WI38 (cell line): Measurements from ENCODE around the gene CDC7.
"Not testable (repeated sequence)": the region's sequence is repeated elsewhere in the genome, so short reads cannot be mapped to it uniquely, and the experiment has no call there.

Experiments used
- H3K4me3 ChIP-seq: 2 replicates; pipeline ENCODE4 v1.5.1; 2011; ENCODE audit warnings: low read depth, mild to moderate bottlenecking, control low read depth, low read length
- CTCF ChIP-seq: IDR thresholded peaks from 2 replicates; pipeline ENCODE4 v1.5.1; 2012; ENCODE audit warnings: low read depth, mild to moderate bottlenecking, control low read depth, low read length

The CDC7 gene

GRCh38 chr1:91500756-91501522, at the start of gene CDC7:
TSS of gene CDC7 (plus strand) at chr1:91500851. CDS start at chr1:91501717, 866 bp downstream.
- H3K4me3 ChIP-seq, result peak within 1 kb of the TSS; percentile 77
- TF ChIP-seq CTCF, result peak; percentile 49; the same call in 1 of the 2 replicates

- TF ChIP-seq CTCF, result no peak
- no peak overlapping the region for H3K4me3 ChIP-seq
Measured at GRCh38 chr1:91454136-91454535, 46.5 kb upstream of the CDC7 start.

GRCh38 chr1:91455334-91455733, 45.3 kb upstream of the CDC7 start:
- TF ChIP-seq CTCF, result no peak
- no peak overlapping the region for H3K4me3 ChIP-seq

- no peak for TF ChIP-seq CTCF
- H3K4me3 ChIP-seq, result no peak overlapping the region
Measured at GRCh38 chr1:91455896-91456295, 44.8 kb upstream of the CDC7 start.

- not testable (repeated sequence) for H3K4me3 ChIP-seq
Measured at GRCh38 chr1:91465350-91465749, 35.3 kb upstream of the CDC7 start.

GRCh38 chr1:91476533-91477217, 24.0 kb upstream of the CDC7 start:
- no peak for TF ChIP-seq CTCF
- H3K4me3 ChIP-seq, result no peak overlapping the region

- H3K4me3 ChIP-seq, result no peak overlapping the region
- no peak for TF ChIP-seq CTCF
Measured at GRCh38 chr1:91487469-91487868, 13.2 kb upstream of the CDC7 start.
